GM21447 (cell line): ENCODE measurements around the gene ACADS.
A peak's percentile ranks its signal among the peaks of the same experiment; 100 is the strongest.

Experiments
- ATAC-seq: cut with Tn5 transposase; IDR thresholded peaks from one replicate; pipeline ENCODE4 v1.9.1; 2021; ENCODE audit not compliant: unreplicated experiment

The ACADS gene, protein sequence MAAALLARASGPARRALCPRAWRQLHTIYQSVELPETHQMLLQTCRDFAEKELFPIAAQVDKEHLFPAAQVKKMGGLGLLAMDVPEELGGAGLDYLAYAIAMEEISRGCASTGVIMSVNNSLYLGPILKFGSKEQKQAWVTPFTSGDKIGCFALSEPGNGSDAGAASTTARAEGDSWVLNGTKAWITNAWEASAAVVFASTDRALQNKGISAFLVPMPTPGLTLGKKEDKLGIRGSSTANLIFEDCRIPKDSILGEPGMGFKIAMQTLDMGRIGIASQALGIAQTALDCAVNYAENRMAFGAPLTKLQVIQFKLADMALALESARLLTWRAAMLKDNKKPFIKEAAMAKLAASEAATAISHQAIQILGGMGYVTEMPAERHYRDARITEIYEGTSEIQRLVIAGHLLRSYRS

DNA sequence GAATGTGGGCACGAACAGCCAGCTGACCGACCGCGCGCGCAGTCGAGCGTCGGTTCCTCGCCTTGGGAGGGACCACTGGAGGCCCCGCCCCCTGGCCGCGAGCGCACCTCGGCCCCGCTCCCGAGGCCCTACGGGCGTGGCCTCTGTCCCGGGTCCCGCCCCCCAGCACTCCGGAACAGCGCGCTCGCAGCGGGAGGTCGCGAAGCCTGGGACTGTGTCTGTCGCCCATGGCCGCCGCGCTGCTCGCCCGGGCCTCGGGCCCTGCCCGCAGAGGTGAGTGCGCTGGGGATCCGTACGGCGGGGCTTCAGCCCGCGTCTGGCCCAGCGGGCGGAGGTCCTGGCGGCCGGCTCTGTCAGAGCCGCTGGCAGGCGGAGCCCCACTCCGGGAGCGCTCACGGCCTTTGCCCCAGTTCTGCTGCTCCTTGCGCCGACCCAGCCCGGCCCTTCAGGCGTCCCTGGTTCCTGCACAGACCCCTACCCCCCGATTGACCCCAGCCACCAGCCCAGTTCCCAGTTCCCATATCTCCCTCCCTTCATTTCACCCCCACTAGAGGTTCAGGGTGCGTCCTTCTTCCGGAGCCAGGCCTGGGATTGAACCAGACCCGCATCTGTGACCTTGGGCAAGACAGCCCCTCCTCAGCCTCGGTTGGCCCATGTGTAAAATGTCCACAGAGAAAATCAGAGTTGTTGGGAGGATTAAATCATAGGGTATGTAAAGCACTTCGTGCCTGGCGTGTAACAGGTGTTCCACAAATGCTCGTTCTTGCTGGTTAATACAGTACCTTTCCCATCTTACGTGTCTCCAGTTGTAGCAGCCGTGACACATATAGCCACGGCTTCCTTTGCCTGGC is at the start of gene ACADS:
TSS of gene ACADS (plus strand) at position 168 of the 851 bp plus-strand sequence. CDS start at position 228, 60 bp downstream.
- ATAC-seq = peak; percentile 87

- peak; percentile 76 for ATAC-seq
Measured at GRCh38 chr12:120677765-120678473, 47.7 kb upstream of the ACADS start.

DNA sequence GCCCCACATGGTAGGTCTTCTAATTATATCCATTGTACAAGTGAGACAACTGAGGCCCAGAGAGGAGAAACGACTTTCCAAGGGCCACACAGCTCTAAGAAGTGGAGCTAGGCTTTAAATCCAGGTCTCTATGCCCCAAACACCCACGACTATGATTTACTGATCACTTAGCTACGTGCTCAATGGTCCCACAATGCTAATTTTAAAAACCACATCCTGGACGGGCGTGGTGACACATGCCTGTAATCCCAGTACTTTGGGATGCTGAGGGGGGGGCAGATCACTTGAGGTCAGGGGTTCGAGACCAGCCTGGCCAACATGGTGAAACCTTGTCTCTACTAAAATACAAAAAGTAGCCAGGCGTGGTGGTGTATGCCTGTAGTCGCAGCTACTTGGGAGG is 47.1 kb upstream of the ACADS start:
- peak; percentile 4 for ATAC-seq

DNA sequence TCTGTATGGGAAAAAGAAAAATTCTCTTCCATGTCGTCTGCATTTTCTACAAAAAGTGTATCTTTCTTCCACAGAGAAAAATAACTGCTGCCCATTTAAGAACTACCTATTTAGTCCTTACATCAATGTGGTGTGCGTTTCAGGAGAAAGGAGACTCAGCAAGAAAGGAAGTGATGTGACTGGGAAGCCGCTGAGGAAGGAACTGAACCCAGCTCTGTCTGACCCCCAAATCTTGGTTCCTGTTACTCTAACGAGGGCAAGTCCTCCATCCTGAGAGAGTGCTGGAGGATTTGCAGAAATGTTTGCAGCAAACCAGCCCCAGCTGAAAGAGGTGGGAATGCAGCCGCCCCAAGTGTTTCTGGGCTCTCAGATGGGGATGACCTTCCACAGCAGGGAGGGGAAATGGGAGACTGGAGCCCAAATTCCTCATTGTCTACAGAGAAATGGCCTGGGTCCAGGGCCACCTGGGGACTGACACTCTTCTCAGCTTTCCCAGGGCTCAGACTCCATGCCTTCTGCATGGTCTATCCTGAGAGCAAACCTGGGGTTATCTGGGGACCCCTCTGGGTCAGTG is 45.4 kb upstream of the ACADS start:
- ATAC-seq = no peak

GRCh38 chr12:120684523-120684932 is 41.1 kb upstream of the ACADS start:
- peak; percentile 13 for ATAC-seq

DNA sequence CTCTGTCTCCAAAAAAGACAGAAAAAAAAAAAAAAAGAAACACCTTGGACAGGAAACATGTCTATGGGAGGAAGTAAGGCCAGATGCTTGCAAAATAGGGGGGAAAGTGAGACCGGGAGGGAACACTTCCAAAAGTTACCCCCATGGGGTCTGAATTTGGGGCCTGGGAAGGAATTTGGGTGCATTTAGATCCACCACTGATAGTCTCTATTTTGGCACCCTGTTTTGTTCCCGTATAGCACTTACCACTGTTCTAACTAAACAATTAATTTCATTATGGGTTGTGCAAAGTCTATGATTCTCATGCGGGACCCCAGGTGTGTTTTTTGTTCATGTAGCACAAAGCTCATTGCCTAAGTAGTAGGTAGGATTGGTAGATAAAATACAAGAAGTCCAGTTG is 40.1 kb upstream of the ACADS start:
- no peak for ATAC-seq

GRCh38 chr12:120686151-120686689 is 39.4 kb upstream of the ACADS start:
- ATAC-seq = peak; percentile 57

- peak; percentile 57 for ATAC-seq
Measured at GRCh38 chr12:120686690-120687577, 38.7 kb upstream of the ACADS start, which contains the start of gene MLEC. Gene MLEC (plus strand): TSS chr12:120687149. CDS start chr12:120687297, 148 bp downstream.

GRCh38 chr12:120687578-120688289 is 37.9 kb upstream of the ACADS start:
- ATAC-seq = no peak

DNA sequence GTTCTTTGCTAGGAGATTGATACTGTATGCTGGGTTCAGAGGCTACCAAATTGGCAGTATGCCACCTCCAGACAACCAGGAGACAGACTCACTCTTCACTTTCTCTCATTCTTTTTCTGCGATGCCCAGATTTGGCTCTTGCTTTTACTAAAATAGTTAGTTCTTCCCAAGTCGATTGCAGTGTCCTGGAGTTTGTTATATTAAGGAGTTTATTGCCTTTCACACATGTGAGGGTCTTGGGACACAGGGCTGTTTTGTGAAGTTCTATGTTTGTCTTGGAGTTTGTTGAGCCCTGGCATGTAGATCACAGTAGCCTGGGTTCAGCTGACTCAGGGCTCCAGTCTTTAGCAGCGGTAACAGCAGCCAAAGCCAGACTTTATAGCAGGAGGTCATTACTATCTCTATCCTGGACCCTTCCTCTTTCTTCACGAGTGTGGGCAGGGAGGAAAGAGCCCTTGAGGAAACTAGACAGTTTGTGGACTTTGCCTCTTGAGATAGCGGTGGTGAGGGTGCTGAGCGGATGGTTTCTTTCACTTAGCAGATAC is 37.0 kb upstream of the ACADS start:
- ATAC-seq = no peak

DNA sequence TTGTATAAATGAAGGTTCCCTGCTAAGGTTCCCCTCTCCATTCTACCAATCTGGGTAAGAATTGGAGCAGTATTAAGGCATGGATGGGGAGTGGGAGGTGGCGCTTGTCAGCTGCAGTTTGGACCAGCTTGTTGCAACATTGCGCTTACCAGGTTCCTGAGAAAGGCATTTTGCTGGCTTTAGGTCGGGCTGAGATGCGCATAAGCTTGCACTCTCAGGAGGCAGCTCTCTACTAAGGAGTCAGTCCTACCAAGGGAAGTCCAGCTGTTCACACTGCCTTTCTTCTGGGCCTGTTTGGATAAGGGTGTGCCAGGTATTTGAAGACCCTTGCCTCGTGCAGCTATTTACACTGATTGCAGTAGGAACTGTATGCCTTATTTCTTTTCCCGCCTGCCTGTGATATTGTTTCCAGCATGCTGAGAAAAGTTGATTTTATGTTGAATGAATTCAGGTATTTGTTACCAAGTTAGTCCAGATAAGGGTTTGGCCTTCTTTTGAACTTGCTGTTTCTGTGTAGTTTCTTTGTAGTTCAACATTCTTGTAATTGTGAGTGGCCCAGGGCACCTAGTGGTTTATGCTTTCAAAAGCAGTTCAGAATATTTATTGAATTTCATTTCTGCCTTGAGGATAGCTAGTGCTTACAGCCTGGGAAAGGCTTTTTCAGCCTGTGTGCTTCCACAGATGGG is 36.1 kb upstream of the ACADS start:
- ATAC-seq = no peak

- no peak for ATAC-seq
Measured at GRCh38 chr12:120690083-120690450, 35.6 kb upstream of the ACADS start.

GRCh38 chr12:120690978-120691377 is 34.6 kb upstream of the ACADS start:
- ATAC-seq = no peak

- ATAC-seq = no peak
Measured at GRCh38 chr12:120692524-120693033, 33.0 kb upstream of the ACADS start.

DNA sequence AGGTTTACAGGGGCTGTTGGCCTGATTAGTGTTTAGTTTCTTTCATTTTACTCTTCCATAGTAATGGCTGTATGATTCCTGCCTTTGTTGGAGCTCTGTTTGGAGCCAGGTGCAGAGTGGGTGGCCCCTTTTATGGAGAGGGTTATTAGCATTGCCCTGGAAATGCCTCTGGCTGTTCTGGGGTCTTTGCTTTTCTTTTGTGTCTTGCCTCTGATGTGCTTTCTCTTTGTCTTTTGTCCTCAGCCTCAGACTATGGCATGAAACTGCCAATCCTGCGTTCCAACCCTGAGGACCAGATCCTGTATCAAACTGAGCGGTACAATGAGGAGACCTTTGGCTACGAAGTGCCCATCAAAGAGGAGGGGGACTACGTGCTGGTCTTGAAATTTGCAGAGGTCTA is 31.8 kb upstream of the ACADS start:
- ATAC-seq = no peak

DNA sequence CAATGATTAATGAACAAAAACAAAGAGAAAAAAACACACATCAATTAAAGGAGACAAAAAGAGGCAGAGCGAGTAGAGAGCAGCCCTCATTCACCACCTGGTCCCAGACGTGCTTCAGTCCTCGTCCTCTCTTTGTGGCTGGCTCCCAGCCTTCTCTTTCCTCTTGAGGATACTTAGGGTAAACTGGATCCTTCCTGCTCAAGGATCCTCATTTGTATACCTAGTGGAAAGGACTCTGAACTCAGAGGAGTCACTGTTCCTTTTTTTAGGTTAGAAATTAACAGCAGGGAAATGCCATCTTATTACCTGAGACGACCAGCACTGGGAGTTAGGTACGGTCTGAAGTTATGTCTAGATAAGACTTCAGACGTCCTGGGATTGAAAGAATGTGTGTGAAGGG is 29.0 kb upstream of the ACADS start:
- ATAC-seq = no peak

DNA sequence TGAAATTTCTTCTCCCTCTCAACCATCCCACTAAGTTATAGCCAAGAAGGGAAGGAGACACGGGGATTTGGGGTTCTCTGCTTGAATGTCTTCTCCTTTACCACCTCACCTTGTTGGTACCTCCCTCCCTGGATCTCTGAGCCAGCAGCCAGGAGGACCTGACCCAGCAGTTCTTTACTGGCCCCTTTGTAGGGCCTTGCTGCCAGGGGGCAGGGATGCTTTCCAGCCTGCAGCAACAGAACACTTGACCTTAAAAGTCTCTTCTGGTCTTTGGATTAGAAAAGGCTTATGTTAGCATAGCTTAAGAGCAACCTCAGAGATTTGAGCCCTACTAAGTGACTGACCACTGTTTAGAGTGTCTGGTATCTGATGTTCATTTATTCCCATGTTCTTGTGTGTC is 28.3 kb upstream of the ACADS start:
- no peak for ATAC-seq

DNA sequence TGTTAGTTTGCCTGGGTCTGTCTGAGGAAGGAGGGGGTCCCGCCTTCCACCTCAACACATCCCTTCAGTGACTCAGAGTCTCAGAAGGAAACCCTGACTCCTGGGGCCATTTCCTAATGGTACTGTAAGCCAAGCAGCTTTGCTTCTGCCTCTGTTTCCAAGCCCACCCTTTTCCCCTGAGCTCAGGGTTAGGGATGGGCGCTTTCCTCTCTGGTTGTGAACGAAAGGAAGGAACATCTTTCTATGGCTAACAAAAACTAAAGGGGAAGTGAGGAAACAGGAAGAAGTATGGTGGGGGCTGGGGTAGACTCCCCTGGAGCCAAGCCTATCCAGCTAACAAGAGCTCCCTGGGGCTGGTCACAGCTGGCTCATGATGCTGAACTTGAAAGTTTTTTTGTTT is 27.0 kb upstream of the ACADS start:
- no peak for ATAC-seq
